ENCODE results near the gene TAF1A.

Gene TAF1A

DNA sequence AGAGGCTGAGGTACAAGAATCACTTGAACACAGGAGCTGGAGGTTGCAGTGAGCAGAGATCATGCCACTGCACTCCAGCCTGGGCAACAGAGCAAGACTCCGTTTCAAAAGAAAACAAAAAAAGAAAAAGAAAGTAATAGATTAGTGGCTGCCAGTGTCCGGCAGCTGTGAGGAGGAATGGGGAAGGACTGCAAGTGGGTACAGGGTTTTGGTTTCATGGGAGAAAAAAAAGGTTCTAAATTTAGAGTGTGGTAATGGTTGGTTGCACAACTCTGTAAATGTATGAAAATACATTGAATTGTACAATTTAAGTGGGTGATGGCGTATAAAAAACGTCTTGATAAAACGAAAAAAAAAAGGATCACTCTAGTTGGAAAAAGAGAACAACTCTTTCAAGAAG lies 6.7 kb downstream of the TAF1A start:
- TF ChIP-seq POLR2AphosphoS5 (IDR thresholded peaks at IDR 0.05; ENCODE audit: low read depth, low read length) (no peak), TAF1 (IDR thresholded peaks at IDR 0.05; ENCODE audit: borderline replicate concordance, insufficient read depth, low read length) (no peak), FOXP2 (optimal IDR thresholded peaks at IDR 0.05; ENCODE audit: borderline replicate concordance, extremely low read depth, extremely low read length, insufficient read depth) (no peak), SIN3A (IDR thresholded peaks at IDR 0.05; ENCODE audit: borderline replicate concordance, insufficient read depth, low read length) (no peak)
- TF ChIP-seq, protein P1, sequence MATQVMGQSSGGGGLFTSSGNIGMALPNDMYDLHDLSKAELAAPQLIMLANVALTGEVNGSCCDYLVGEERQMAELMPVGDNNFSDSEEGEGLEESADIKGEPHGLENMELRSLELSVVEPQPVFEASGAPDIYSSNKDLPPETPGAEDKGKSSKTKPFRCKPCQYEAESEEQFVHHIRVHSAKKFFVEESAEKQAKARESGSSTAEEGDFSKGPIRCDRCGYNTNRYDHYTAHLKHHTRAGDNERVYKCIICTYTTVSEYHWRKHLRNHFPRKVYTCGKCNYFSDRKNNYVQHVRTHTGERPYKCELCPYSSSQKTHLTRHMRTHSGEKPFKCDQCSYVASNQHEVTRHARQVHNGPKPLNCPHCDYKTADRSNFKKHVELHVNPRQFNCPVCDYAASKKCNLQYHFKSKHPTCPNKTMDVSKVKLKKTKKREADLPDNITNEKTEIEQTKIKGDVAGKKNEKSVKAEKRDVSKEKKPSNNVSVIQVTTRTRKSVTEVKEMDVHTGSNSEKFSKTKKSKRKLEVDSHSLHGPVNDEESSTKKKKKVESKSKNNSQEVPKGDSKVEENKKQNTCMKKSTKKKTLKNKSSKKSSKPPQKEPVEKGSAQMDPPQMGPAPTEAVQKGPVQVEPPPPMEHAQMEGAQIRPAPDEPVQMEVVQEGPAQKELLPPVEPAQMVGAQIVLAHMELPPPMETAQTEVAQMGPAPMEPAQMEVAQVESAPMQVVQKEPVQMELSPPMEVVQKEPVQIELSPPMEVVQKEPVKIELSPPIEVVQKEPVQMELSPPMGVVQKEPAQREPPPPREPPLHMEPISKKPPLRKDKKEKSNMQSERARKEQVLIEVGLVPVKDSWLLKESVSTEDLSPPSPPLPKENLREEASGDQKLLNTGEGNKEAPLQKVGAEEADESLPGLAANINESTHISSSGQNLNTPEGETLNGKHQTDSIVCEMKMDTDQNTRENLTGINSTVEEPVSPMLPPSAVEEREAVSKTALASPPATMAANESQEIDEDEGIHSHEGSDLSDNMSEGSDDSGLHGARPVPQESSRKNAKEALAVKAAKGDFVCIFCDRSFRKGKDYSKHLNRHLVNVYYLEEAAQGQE (IDR thresholded peaks at IDR 0.05; ENCODE audit: insufficient read depth in 1 of 2, low read depth in 2 of 2, low read length in 2 of 2), result no peak

DNA sequence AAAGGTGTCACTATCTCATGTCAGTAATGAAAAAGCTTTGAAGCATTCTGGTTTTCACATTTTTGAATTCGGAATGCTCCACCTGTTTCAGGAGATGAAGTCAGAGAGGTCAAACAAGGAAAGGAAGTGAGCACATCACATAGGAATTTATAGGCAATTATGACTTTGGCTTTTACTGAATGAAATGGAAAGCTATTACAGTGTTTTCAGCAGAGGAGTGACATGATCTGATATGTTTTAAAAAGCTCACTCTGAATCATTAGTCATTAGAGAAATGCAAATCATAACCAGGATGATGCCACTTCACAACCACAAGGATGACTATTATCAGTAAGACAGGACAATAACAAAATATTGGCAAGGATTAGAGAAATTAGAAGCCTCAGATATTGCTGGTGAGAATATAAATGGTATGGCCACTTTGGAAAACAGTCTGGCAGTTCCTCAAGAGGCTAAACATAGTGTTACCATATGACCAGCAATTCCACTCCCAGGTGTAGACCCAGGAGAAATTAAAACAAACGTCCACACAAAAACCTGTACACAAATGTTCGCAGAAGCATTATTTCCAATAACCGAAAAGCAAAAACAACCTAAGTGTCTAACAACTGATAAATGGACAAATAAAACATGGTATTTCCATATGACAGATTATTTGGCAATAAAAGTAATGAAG lies 7.5 kb downstream of the TAF1A start:
- TF ChIP-seq SIN3A (IDR thresholded peaks at IDR 0.05; ENCODE audit: borderline replicate concordance, insufficient read depth, low read length), result no peak
- no peak for TF ChIP-seq POLR2AphosphoS5 (IDR thresholded peaks at IDR 0.05; ENCODE audit: low read depth, low read length)
- TF ChIP-seq FOXP2 (optimal IDR thresholded peaks at IDR 0.05; ENCODE audit: borderline replicate concordance, extremely low read depth, extremely low read length, insufficient read depth), result no peak
- TF ChIP-seq TAF1 (IDR thresholded peaks at IDR 0.05; ENCODE audit: borderline replicate concordance, insufficient read depth, low read length), result no peak
- TF ChIP-seq, protein P1 (IDR thresholded peaks at IDR 0.05; ENCODE audit: insufficient read depth in 1 of 2, low read depth in 2 of 2, low read length in 2 of 2), result no peak

GRCh38 chr1:222579316-222579715 lies 10.4 kb downstream of the TAF1A start:
- TF ChIP-seq POLR2AphosphoS5 (IDR thresholded peaks at IDR 0.05; ENCODE audit: low read depth, low read length) (no peak), FOXP2 (optimal IDR thresholded peaks at IDR 0.05; ENCODE audit: borderline replicate concordance, extremely low read depth, extremely low read length, insufficient read depth) (no peak)

- TF ChIP-seq FOXP2 (optimal IDR thresholded peaks at IDR 0.05; ENCODE audit: borderline replicate concordance, extremely low read depth, extremely low read length, insufficient read depth) (no peak), POLR2AphosphoS5 (IDR thresholded peaks at IDR 0.05; ENCODE audit: low read depth, low read length) (no peak), TAF1 (IDR thresholded peaks at IDR 0.05; ENCODE audit: borderline replicate concordance, insufficient read depth, low read length) (no peak), SIN3A (IDR thresholded peaks at IDR 0.05; ENCODE audit: borderline replicate concordance, insufficient read depth, low read length) (no peak)
- TF ChIP-seq, protein P1 (IDR thresholded peaks at IDR 0.05; ENCODE audit: insufficient read depth in 1 of 2, low read depth in 2 of 2, low read length in 2 of 2), result no peak
Observed at GRCh38 chr1:222570837-222571236, 18.9 kb downstream of the TAF1A start.

- TF ChIP-seq POLR2AphosphoS5 (IDR thresholded peaks at IDR 0.05; ENCODE audit: low read depth, low read length), result no peak
- TF ChIP-seq SIN3A (IDR thresholded peaks at IDR 0.05; ENCODE audit: borderline replicate concordance, insufficient read depth, low read length), result no peak
- no peak for TF ChIP-seq FOXP2 (optimal IDR thresholded peaks at IDR 0.05; ENCODE audit: borderline replicate concordance, extremely low read depth, extremely low read length, insufficient read depth)
- TF ChIP-seq, protein P1 (IDR thresholded peaks at IDR 0.05; ENCODE audit: insufficient read depth in 1 of 2, low read depth in 2 of 2, low read length in 2 of 2), result no peak
- no peak for TF ChIP-seq TAF1 (IDR thresholded peaks at IDR 0.05; ENCODE audit: borderline replicate concordance, insufficient read depth, low read length)
Observed at GRCh38 chr1:222561656-222562055, 28.1 kb downstream of the TAF1A start.

Measured in PFSK-1 (cell line).